ENCODE measurements around the gene GALP.
"Not testable (repeated sequence)": the region's sequence is repeated elsewhere in the genome, so short reads cannot be mapped to it uniquely, and the experiment has no call there.

GALP gene

GRCh38 chr19:56199687-56200086 lies 23.9 kb downstream of the GALP start:
- TF ChIP-seq TOX (CRISPR knock-in tag; IDR thresholded peaks at IDR 0.05; ENCODE audit: borderline replicate concordance) (no peak), BACH2 (CRISPR knock-in tag; IDR thresholded peaks at IDR 0.05; ENCODE audit: borderline replicate concordance) (no peak), SNAI2 (CRISPR knock-in tag; IDR thresholded peaks at IDR 0.05) (no peak), PATZ1 (CRISPR knock-in tag; IDR thresholded peaks at IDR 0.05; ENCODE audit: borderline replicate concordance) (no peak), ESRRG (CRISPR knock-in tag; IDR thresholded peaks at IDR 0.05) (no peak), POU6F1 (CRISPR knock-in tag; IDR thresholded peaks at IDR 0.05; ENCODE audit: borderline replicate concordance, low read depth) (no peak), ZFP3 (CRISPR knock-in tag; IDR thresholded peaks at IDR 0.05) (no peak), CSDC2 (CRISPR knock-in tag; IDR thresholded peaks at IDR 0.05) (no peak), ZC3H10 (CRISPR knock-in tag; IDR thresholded peaks at IDR 0.05) (no peak), ZNF8 (CRISPR knock-in tag; IDR thresholded peaks at IDR 0.05) (no peak), ZNF565 (CRISPR knock-in tag; conservative IDR thresholded peaks at IDR 0.05; ENCODE audit: low read depth) (no peak), ZFP30 (CRISPR knock-in tag; IDR thresholded peaks at IDR 0.05) (no peak), RARB (CRISPR knock-in tag; IDR thresholded peaks at IDR 0.05) (no peak), TCF4 (CRISPR knock-in tag; IDR thresholded peaks at IDR 0.05; ENCODE audit: borderline replicate concordance) (no peak), CREB5 (CRISPR knock-in tag; IDR thresholded peaks at IDR 0.05; ENCODE audit: low read depth) (no peak), OSR1 (CRISPR knock-in tag; IDR thresholded peaks at IDR 0.05) (no peak)
- no peak for ATAC-seq

GRCh38 chr19:56201973-56202372 lies 26.2 kb downstream of the GALP start, which contains the start of gene ZSCAN5C:
Gene ZSCAN5C (plus strand): TSS chr19:56202273. CDS start chr19:56205914, 3,641 bp downstream.
- ATAC-seq, result no peak
- TF ChIP-seq TOX (CRISPR knock-in tag; IDR thresholded peaks at IDR 0.05; ENCODE audit: borderline replicate concordance), result no peak
- no peak for TF ChIP-seq CREB5 (CRISPR knock-in tag; IDR thresholded peaks at IDR 0.05; ENCODE audit: low read depth)
- no peak for TF ChIP-seq PPARA (CRISPR knock-in tag; IDR thresholded peaks at IDR 0.05; ENCODE audit: borderline replicate concordance)
- no peak for TF ChIP-seq RARB (CRISPR knock-in tag; IDR thresholded peaks at IDR 0.05)

GRCh38 chr19:56207581-56207980 lies 31.8 kb downstream of the GALP start:
- ATAC-seq, result not testable (repeated sequence)

GRCh38 chr19:56209091-56209490 lies 33.3 kb downstream of the GALP start:
- TF ChIP-seq CSDC2 (CRISPR knock-in tag; IDR thresholded peaks at IDR 0.05) (no peak), PPARA (CRISPR knock-in tag; IDR thresholded peaks at IDR 0.05; ENCODE audit: borderline replicate concordance) (no peak), ZFP3 (CRISPR knock-in tag; IDR thresholded peaks at IDR 0.05) (no peak), ZNF8 (CRISPR knock-in tag; IDR thresholded peaks at IDR 0.05) (no peak), ZC3H10 (CRISPR knock-in tag; IDR thresholded peaks at IDR 0.05) (no peak), BACH2 (CRISPR knock-in tag; IDR thresholded peaks at IDR 0.05; ENCODE audit: borderline replicate concordance) (no peak), TSHZ2 (CRISPR knock-in tag; IDR thresholded peaks at IDR 0.05) (no peak), ZNF565 (CRISPR knock-in tag; conservative IDR thresholded peaks at IDR 0.05; ENCODE audit: low read depth) (no peak), ISL1 (CRISPR knock-in tag; IDR thresholded peaks at IDR 0.05) (no peak), ARNTL (CRISPR knock-in tag; IDR thresholded peaks at IDR 0.05; ENCODE audit: borderline replicate concordance, low read depth) (no peak), ZFP30 (CRISPR knock-in tag; IDR thresholded peaks at IDR 0.05) (no peak), GLIS3 (CRISPR knock-in tag; IDR thresholded peaks at IDR 0.05) (no peak), TCF4 (CRISPR knock-in tag; IDR thresholded peaks at IDR 0.05; ENCODE audit: borderline replicate concordance) (no peak), ZNF70 (CRISPR knock-in tag; IDR thresholded peaks at IDR 0.05) (no peak), TOX (CRISPR knock-in tag; IDR thresholded peaks at IDR 0.05; ENCODE audit: borderline replicate concordance) (no peak), RARB (CRISPR knock-in tag; IDR thresholded peaks at IDR 0.05) (no peak), SNAI2 (CRISPR knock-in tag; IDR thresholded peaks at IDR 0.05) (no peak), ESRRG (CRISPR knock-in tag; IDR thresholded peaks at IDR 0.05) (no peak), POU6F1 (CRISPR knock-in tag; IDR thresholded peaks at IDR 0.05; ENCODE audit: borderline replicate concordance, low read depth) (no peak), OSR1 (CRISPR knock-in tag; IDR thresholded peaks at IDR 0.05) (no peak)
- no peak for ATAC-seq

- ATAC-seq, result not testable (repeated sequence)
Observed at GRCh38 chr19:56210036-56210435, 34.2 kb downstream of the GALP start.
